GM18511 (cell line): ENCODE results near the gene SPDYE17.
A peak's percentile ranks its signal among the peaks of the same experiment; 100 is the strongest.
"Not testable (repeated sequence)": the region's sequence is repeated elsewhere in the genome, so short reads cannot be mapped to it uniquely, and the experiment has no call there.

Source experiments
- ATAC-seq: cut with Tn5 transposase; IDR thresholded peaks from one replicate; pipeline ENCODE4 v1.9.1; 2021; ENCODE audit warnings: mild to moderate bottlenecking, moderate library complexity; ENCODE audit not compliant: unreplicated experiment

Gene SPDYE17

GRCh38 chr7:76998764-76999450 is 33.3 kb downstream of the SPDYE17 start:
- ATAC-seq: not testable (repeated sequence)

GRCh38 chr7:76998285-76998589 is 33.9 kb downstream of the SPDYE17 start:
- no peak for ATAC-seq

GRCh38 chr7:76997381-76998284 is 34.5 kb downstream of the SPDYE17 start:
- ATAC-seq: no peak

GRCh38 chr7:76996932-76997331 is 35.2 kb downstream of the SPDYE17 start:
- ATAC-seq: not testable (repeated sequence)

- not testable (repeated sequence) for ATAC-seq
Observed at GRCh38 chr7:76994286-76994685, 37.9 kb downstream of the SPDYE17 start.

- ATAC-seq: not testable (repeated sequence)
Observed at GRCh38 chr7:76993831-76994230, 38.3 kb downstream of the SPDYE17 start.

- ATAC-seq: not testable (repeated sequence)
Observed at GRCh38 chr7:76992871-76993270, 39.3 kb downstream of the SPDYE17 start.

- not testable (repeated sequence) for ATAC-seq
Observed at GRCh38 chr7:76992204-76992603, 40.0 kb downstream of the SPDYE17 start.

GRCh38 chr7:76990202-76990601 is 42.0 kb downstream of the SPDYE17 start:
- not testable (repeated sequence) for ATAC-seq

GRCh38 chr7:76985924-76986717 is 46.0 kb downstream of the SPDYE17 start:
- not testable (repeated sequence) for ATAC-seq

GRCh38 chr7:76984784-76985136 is 47.4 kb downstream of the SPDYE17 start:
- ATAC-seq: peak; percentile 99

GRCh38 chr7:76983937-76984783 is 48.0 kb downstream of the SPDYE17 start:
- ATAC-seq: peak; percentile 31

- ATAC-seq: not testable (repeated sequence)
Observed at GRCh38 chr7:76983333-76983732, 48.8 kb downstream of the SPDYE17 start.

- ATAC-seq: not testable (repeated sequence)
Observed at GRCh38 chr7:76982501-76982900, 49.7 kb downstream of the SPDYE17 start.

GRCh38 chr7:76981187-76981970 is 50.8 kb downstream of the SPDYE17 start:
- ATAC-seq: not testable (repeated sequence)

- ATAC-seq: not testable (repeated sequence)
Observed at GRCh38 chr7:76980576-76980975, 51.6 kb downstream of the SPDYE17 start.

- not testable (repeated sequence) for ATAC-seq
Observed at GRCh38 chr7:76977761-76978367, 54.3 kb downstream of the SPDYE17 start.

GRCh38 chr7:76974793-76975579 is 57.2 kb downstream of the SPDYE17 start:
- not testable (repeated sequence) for ATAC-seq
